ENCODE results near the gene IQSEC2. TPM values are rescaled to one million over a fixed set of nuclear protein-coding genes. Genes with fewer than 3 reads are reported as not detected.

The IQSEC2 gene
- total and polyA plus RNA-seq, 9 of the 15 experiments (the other 6 are each of a cell fraction or from before 2014, with no cell fraction given) = 2.7 to 41.8 (median 20.1) TPM

GRCh38 chrX:53279296-53280237 lies 1.8 kb downstream of the IQSEC2 start:
- DNase-seq (ENCODE audit: extremely low read depth in 1 of 4, low spot score in 3 of 4) (peak; percentile 40 to 74 (median 50)), ATAC-seq (peak; percentile 72), FAIRE-seq (peak; percentile 56)
- no peaks in the 10 kb centered on the region for H3K9me3 ChIP-seq (replicated peaks; ENCODE audit: control insufficient read depth, insufficient read depth, low read depth, low read length)
- H3K27me3 ChIP-seq (ENCODE audit: control insufficient read depth in 2 of 2, insufficient read depth in 2 of 2, low read length in 2 of 2) = no peaks in the 10 kb centered on the region
- no peaks in the 10 kb centered on the region for H3K36me3 ChIP-seq (ENCODE audit: control insufficient read depth, insufficient read depth, low read length)
- ChIA-PET POLR2A (no interaction called here), CTCF (ENCODE audit: low intra/inter-chr PET ratio) (no interaction called here)
- H3K4me3 ChIP-seq = peak overlapping the region; percentile 52
- peak overlapping the region; percentile 79 for H3K4me2 ChIP-seq (ENCODE audit: insufficient read depth, low read length)
- WGBS (ENCODE audit: insufficient coverage, low coverage, missing lambda C conversion rate) = 3% methylated on average over 4 of the region's 14 CpGs
- peaks cover 23% of the 10 kb centered on the region for H3K79me2 ChIP-seq (ENCODE audit: control insufficient read depth, insufficient read depth, low read length)
- peak overlapping the region; percentile 54 to 87; a peak in 3 of 4 replicates for H3K9ac ChIP-seq (ENCODE audit: insufficient read depth in 1 of 2, low read depth in 2 of 2, low read length in 2 of 2)
- intact Hi-C loops (cut with micrococcal nuclease) = loop anchor here (2.0 kb wide), 1 partner anchor 25 kb away; no protein-coding TSS in a partner anchor
- TSS peak; percentile 28 for BruUV-seq (replicated peaks)
- H4K20me1 ChIP-seq (replicated peaks; ENCODE audit: control insufficient read depth, insufficient read depth, low read length) = no peaks in the 10 kb centered on the region
- peak overlapping the region; percentile 66; the same call in 2 of the 3 replicates for H3K27ac ChIP-seq (ENCODE audit: extremely low read depth, low read depth, low read length)
- H3K4me1 ChIP-seq (replicated peaks in 1 of 2; ENCODE audit: control insufficient read depth in 2 of 2, insufficient read depth in 2 of 2, low read length in 2 of 2) = peaks cover 13 to 40% of the 10 kb centered on the region in 2 experiments; a peak in 4 of 5 replicates
- peak overlapping the region; percentile 66 for H2AFZ ChIP-seq (ENCODE audit: low read depth, low read length)
- no peaks in the 10 kb centered on the region for H3K9me1 ChIP-seq (ENCODE audit: control insufficient read depth, insufficient read depth, low read length)
- in situ Hi-C loops (cut with MboI) = no loop called here
- TF ChIP-seq HMGXB4 (CRISPR knock-in tag; IDR thresholded peaks at IDR 0.05) = no peak
- TF ChIP-seq ARHGAP35 (IDR thresholded peaks at IDR 0.05; ENCODE audit: partially characterized antibody) = peak; percentile 11
- TF ChIP-seq TSC22D4 (tag; IDR thresholded peaks at IDR 0.05) = no peak
- TF ChIP-seq SMARCA4 (IDR thresholded peaks at IDR 0.05) = peak; percentile 73
- peak; percentile 36; the same call in 1 of the 2 replicates for TF ChIP-seq NCOR1 (IDR thresholded peaks at IDR 0.05)
- TF ChIP-seq MCM3 (IDR thresholded peaks at IDR 0.05) = no peak
- no peak for TF ChIP-seq SMARCB1 (IDR thresholded peaks at IDR 0.05; ENCODE audit: insufficient read length, low read depth)
- no peak for TF ChIP-seq ZNF707 (CRISPR knock-in tag; conservative IDR thresholded peaks at IDR 0.05)
- TF ChIP-seq ZNF77 (CRISPR knock-in tag; IDR thresholded peaks at IDR 0.05) = no peak
- peak; percentile 19; the same call in 1 of the 2 replicates for TF ChIP-seq ZNF239 (CRISPR knock-in tag; IDR thresholded peaks at IDR 0.05)
- peak; percentile 65 for TF ChIP-seq EGR1 (conservative IDR thresholded peaks at IDR 0.05)
- no peak for TF ChIP-seq USF1 (CRISPR knock-in tag; IDR thresholded peaks at IDR 0.05)
- TF ChIP-seq ZNF263 (CRISPR knock-in tag; IDR thresholded peaks at IDR 0.05; ENCODE audit: borderline replicate concordance) = peak; percentile 68; the same call in 1 of the 2 replicates
- no peak for TF ChIP-seq NCOA2 (IDR thresholded peaks at IDR 0.05; ENCODE audit: partially characterized antibody in 2 of 2)
- TF ChIP-seq ZFPM2 (CRISPR knock-in tag; IDR thresholded peaks at IDR 0.05) = no peak
- peak; percentile 90 for TF ChIP-seq ZNF512 (tag; IDR thresholded peaks at IDR 0.05)
- peak; percentile 59; the same call in 1 of the 2 replicates for TF ChIP-seq SMARCE1 (IDR thresholded peaks at IDR 0.05)
- peak; percentile 59 to 73; a peak in 2 of 4 replicates for TF ChIP-seq ETV6 (IDR thresholded peaks at IDR 0.05; ENCODE audit: borderline replicate concordance in 1 of 2, low read depth in 2 of 2, low read length in 1 of 2)
- TF ChIP-seq ETV6 (CRISPR knock-in tag; IDR thresholded peaks at IDR 0.05; ENCODE audit: borderline replicate concordance) = no peak
- no peak for TF ChIP-seq GTF2E2 (tag; IDR thresholded peaks at IDR 0.05)

Data from K562 (cell line).